Neural cell (in vitro differentiated cells): Measurements from ENCODE around the gene BORCS5. TPM values are rescaled to one million over a fixed set of nuclear protein-coding genes. Genes with fewer than 3 reads are reported as not detected.

Experiments used
- H2AFZ ChIP-seq: fragments of 200-600, 300-800 bp; sonication (generic), shearing (Covaris generic); 2 replicates; pipeline ENCODE4 v1.6.0; 2014; ENCODE audit warnings: low read depth, mild to moderate bottlenecking, antibody characterized with exemption, low read length, moderate library complexity
- H3F3A ChIP-seq: fragments of 200-600 bp; shearing (Covaris generic); 2 replicates; pipeline ENCODE4 v1.6.1; 2016; ENCODE audit warnings: mild to moderate bottlenecking, moderate library complexity, mixed read lengths, antibody characterized with exemption, low read length; ENCODE audit not compliant: insufficient read depth, poor library complexity, severe bottlenecking
- H3K27ac ChIP-seq: fragments of 200-600, 300-800 bp; sonication (generic), shearing (Covaris generic); 2 replicates; pipeline ENCODE4 v1.5.1; 2014; ENCODE audit warnings: mild to moderate bottlenecking, low read length, moderate library complexity
- H3K27me3 ChIP-seq: fragments of 300-800, 200-600 bp; sonication (generic), shearing (Covaris generic); 2 replicates; pipeline ENCODE4 v1.6.0; 2014; ENCODE audit warnings: mild to moderate bottlenecking, low read depth, low read length, moderate library complexity; ENCODE audit not compliant: insufficient read depth
- H3K36me3 ChIP-seq: fragments of 300-800, 200-600 bp; sonication (generic), shearing (Covaris generic); 2 replicates; pipeline ENCODE4 v1.5.1; 2014; ENCODE audit warnings: mild to moderate bottlenecking, antibody characterized with exemption, low read length, moderate library complexity; ENCODE audit not compliant: insufficient read depth
- H3K4me2 ChIP-seq: fragments of 300-800, 200-600 bp; sonication (generic), shearing (Covaris generic); 2 replicates; pipeline ENCODE4 v1.6.0; 2014; ENCODE audit warnings: mild to moderate bottlenecking, low read length
- H3K4me3 ChIP-seq: fragments of 300-800, 200-600 bp; sonication (generic), shearing (Covaris generic); 2 replicates; pipeline ENCODE4 v1.5.1; 2014; ENCODE audit warnings: mild to moderate bottlenecking, low read length, moderate library complexity
- H3K79me2 ChIP-seq: fragments of 200-600 bp; shearing (Covaris generic); replicated peaks from 2 replicates; pipeline ENCODE4 v1.6.0; 2014; ENCODE audit warnings: mild to moderate bottlenecking, low read length, moderate library complexity; ENCODE audit not compliant: insufficient read depth
- H3K9ac ChIP-seq: fragments of 300-800, 200-600 bp; sonication (generic), shearing (Covaris generic); 2 replicates; pipeline ENCODE4 v1.6.1; 2016; ENCODE audit warnings: mild to moderate bottlenecking, low read length, mixed read lengths
- H3K9me2 ChIP-seq: fragments of 200-600 bp; shearing (Covaris generic); 2 replicates; pipeline ENCODE4 v1.6.1; 2016; ENCODE audit warnings: mild to moderate bottlenecking, low read length, mixed read lengths; ENCODE audit not compliant: insufficient read depth
- H3K9me3 ChIP-seq: fragments of 200-600, 300-800 bp; sonication (generic), shearing (Covaris generic); 2 replicates; pipeline ENCODE4 v1.6.1; 2016; ENCODE audit warnings: mild to moderate bottlenecking, mixed run types, low read length, moderate library complexity, mixed read lengths
- H4K20me1 ChIP-seq: fragments of 200-600 bp; shearing (Covaris generic); 2 replicates; pipeline ENCODE4 v1.6.1; 2016; ENCODE audit warnings: mild to moderate bottlenecking, mixed run types; ENCODE audit not compliant: insufficient read depth
- CTCF ChIP-seq: fragments of 450-650 bp; IDR thresholded peaks from 2 replicates; pipeline ENCODE4 v1.5.1; 2014; ENCODE audit warnings: antibody characterized with exemption, mild to moderate bottlenecking, moderate library complexity; ENCODE audit not compliant: poor library complexity, severe bottlenecking
- EP300 ChIP-seq: fragments of 450-650 bp; conservative IDR thresholded peaks from 2 replicates; pipeline ENCODE4 v1.6.1; 2014; ENCODE audit warnings: antibody characterized with exemption, mild to moderate bottlenecking, moderate library complexity; ENCODE audit not compliant: poor library complexity, severe bottlenecking
- EZH2 ChIP-seq: fragments of 200-600, 300-800 bp; shearing (Covaris generic), sonication (generic); IDR thresholded peaks from 2 replicates; pipeline ENCODE4 v1.6.1; 2014; ENCODE audit warnings: antibody characterized with exemption, low read length, borderline replicate concordance, mild to moderate bottlenecking; ENCODE audit not compliant: insufficient read depth, poor library complexity, severe bottlenecking
- MXI1 ChIP-seq: fragments of 450-650 bp; conservative IDR thresholded peaks from 2 replicates; pipeline ENCODE4 v1.6.1; 2014; ENCODE audit warnings: antibody characterized with exemption, mild to moderate bottlenecking; ENCODE audit not compliant: poor library complexity, severe bottlenecking
- POLR2AphosphoS5 ChIP-seq: IDR thresholded peaks from 2 replicates; pipeline ENCODE4 v1.6.1; 2012
- RAD21 ChIP-seq: fragments of 450-650 bp; conservative IDR thresholded peaks from 2 replicates; pipeline ENCODE4 v1.6.1; 2014; ENCODE audit warnings: antibody characterized with exemption, mild to moderate bottlenecking, moderate library complexity
- REST ChIP-seq: IDR thresholded peaks from 2 replicates; pipeline ENCODE4 v1.6.1; 2012; ENCODE audit warnings: borderline replicate concordance
- SMC3 ChIP-seq: fragments of 450-650 bp; conservative IDR thresholded peaks from 2 replicates; pipeline ENCODE4 v1.6.1; 2014; ENCODE audit warnings: antibody characterized with exemption, mild to moderate bottlenecking, moderate library complexity; ENCODE audit not compliant: poor library complexity
- TAF1 ChIP-seq: IDR thresholded peaks from 2 replicates; pipeline ENCODE4 v1.6.1; 2012; ENCODE audit warnings: low read depth
- polyA plus RNA-seq: library from polyadenylated mRNA; depleted of rRNA; stranded (reverse); fragments of >200 nt; gene quantifications from 2 replicates; pipeline ENCODE4 v1.2.3, GENCODE V29; 2014

The BORCS5 gene
- polyA plus RNA-seq, 1 donor from 2014 or later = 14.2 TPM

- Histone ChIP-seq H3K36me3 (no peaks in the 10 kb centered on the region), H3K9me3 (no peaks in the 10 kb centered on the region), H3K27ac (peak overlapping the region; percentile 66), H3F3A (no peaks in the 10 kb centered on the region), H3K9me2 (no peaks in the 10 kb centered on the region), H4K20me1 (no peaks in the 10 kb centered on the region), H3K27me3 (no peaks in the 10 kb centered on the region), H3K4me3 (peak overlapping the region; percentile 40), H3K4me2 (peak overlapping the region; percentile 6), H3K79me2 (no peaks in the 10 kb centered on the region), H2AFZ (no peak overlapping the region), H3K9ac (no peak overlapping the region)
- TF ChIP-seq RAD21 (no peak), EZH2 (no peak), REST (no peak)
These were observed 138.7 kb downstream of the BORCS5 start for GRCh38 chr12:12495536-12495935.

GRCh38 chr12:12498210-12498609 is 141.3 kb downstream of the BORCS5 start:
- Histone ChIP-seq H3K4me2 (no peak overlapping the region), H3K36me3 (no peaks in the 10 kb centered on the region), H3K9me3 (no peaks in the 10 kb centered on the region), H3K9ac (no peak overlapping the region), H2AFZ (no peak overlapping the region), H3K27me3 (no peaks in the 10 kb centered on the region), H3F3A (no peaks in the 10 kb centered on the region), H3K27ac (no peak overlapping the region), H4K20me1 (no peaks in the 10 kb centered on the region), H3K4me3 (no peak overlapping the region), H3K9me2 (no peaks in the 10 kb centered on the region), H3K79me2 (no peaks in the 10 kb centered on the region)
- TF ChIP-seq EP300 (no peak), RAD21 (no peak), REST (no peak), POLR2AphosphoS5 (no peak), MXI1 (no peak), EZH2 (no peak), SMC3 (no peak), TAF1 (no peak), CTCF (no peak)
